ENCODE results near the gene AMDHD1. TPM values are rescaled to one million over a fixed set of nuclear protein-coding genes. Genes with fewer than 3 reads are reported as not detected.

The AMDHD1 gene
- total and polyA plus RNA-seq, 2 of the 8 experiments (the other 6 are each of a cell fraction or from before 2014, with no cell fraction given) = 0.14 TPM; not detected in 1

GRCh38 chr12:95970905-95971304, 27.8 kb downstream of the AMDHD1 start (continued):
- TF ChIP-seq, protein P1, sequence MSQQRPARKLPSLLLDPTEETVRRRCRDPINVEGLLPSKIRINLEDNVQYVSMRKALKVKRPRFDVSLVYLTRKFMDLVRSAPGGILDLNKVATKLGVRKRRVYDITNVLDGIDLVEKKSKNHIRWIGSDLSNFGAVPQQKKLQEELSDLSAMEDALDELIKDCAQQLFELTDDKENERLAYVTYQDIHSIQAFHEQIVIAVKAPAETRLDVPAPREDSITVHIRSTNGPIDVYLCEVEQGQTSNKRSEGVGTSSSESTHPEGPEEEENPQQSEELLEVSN (IDR thresholded peaks at IDR 0.05) = peak; percentile 37; the same call in 1 of the 2 replicates
